ENCODE results near the gene TMEM17.

- TF ChIP-seq CTCF (IDR thresholded peaks at IDR 0.05) (no peak), EZH2phosphoT487 (IDR thresholded peaks at IDR 0.05) (no peak), EZH2 (IDR thresholded peaks at IDR 0.05) (no peak)
These were observed 33.7 kb downstream of the TMEM17 start for GRCh38 chr2:62472312-62472711.

Data from neural progenitor cell (in vitro differentiated cells).